GM18873 (cell line): ENCODE results near the gene SHANK3.

Experiments used
- ATAC-seq: cut with Tn5 transposase; IDR thresholded peaks from one replicate; pipeline ENCODE4 v1.9.1; 2021; ENCODE audit warnings: mild to moderate bottlenecking, moderate library complexity, moderate number of reproducible peaks; ENCODE audit not compliant: unreplicated experiment, low FRiP score

Gene SHANK3

GRCh38 chr22:50677493-50678217, 5.0 kb downstream of the SHANK3 start:
- no peak for ATAC-seq

GRCh38 chr22:50678218-50678650, 5.6 kb downstream of the SHANK3 start:
- ATAC-seq, result no peak

DNA sequence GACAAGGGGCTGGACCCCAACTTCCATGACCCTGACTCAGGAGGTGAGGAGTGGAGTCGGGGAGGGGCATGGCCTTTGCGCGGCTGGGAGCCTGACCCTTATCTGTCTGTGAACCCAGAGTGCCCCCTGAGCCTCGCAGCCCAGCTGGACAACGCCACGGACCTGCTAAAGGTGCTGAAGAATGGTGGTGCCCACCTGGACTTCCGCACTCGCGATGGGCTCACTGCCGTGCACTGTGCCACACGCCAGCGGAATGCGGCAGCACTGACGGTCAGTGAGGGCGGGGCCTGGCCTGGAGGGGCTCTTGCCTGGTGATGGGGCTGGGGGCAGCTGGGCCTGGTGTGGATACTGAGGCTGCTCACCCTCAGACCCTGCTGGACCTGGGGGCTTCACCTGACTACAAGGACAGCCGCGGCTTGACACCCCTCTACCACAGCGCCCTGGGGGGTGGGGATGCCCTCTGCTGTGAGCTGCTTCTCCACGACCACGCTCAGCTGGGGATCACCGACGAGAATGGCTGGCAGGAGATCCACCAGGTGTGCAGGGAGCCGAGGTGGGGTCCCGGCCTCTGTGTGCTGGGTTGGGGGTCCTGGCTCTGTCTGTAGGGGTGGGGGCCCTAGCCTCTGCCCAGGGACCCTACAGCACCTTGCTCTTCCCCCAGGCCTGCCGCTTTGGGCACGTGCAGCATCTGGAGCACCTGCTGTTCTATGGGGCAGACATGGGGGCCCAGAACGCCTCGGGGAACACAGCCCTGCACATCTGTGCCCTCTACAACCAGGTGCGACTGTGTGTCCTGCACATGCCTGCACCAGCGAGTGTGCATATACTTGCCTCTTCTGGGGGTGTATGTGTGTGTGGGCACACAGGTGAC, 6.3 kb downstream of the SHANK3 start:
- no peak for ATAC-seq

- no peak for ATAC-seq
Observed at GRCh38 chr22:50683086-50683993, 10.7 kb downstream of the SHANK3 start.

DNA sequence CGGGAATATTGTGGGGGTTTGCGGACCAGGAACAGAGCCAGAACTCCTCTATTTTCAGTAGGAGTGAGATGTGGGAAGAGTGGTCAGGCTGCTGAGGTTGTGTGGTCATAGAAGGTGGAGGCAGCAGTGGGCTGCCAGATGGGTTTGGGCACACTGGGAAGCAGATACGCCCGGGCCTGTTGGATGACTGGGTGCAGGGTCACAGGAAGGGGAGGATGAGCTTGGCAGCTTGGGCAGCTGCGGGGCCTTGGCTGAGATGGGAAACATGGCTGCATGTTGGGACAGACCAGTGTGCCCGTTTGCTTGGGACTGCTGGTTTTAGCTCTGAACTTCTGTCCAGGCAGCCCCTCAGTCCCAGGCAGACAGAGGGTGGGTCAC, 11.4 kb downstream of the SHANK3 start:
- no peak for ATAC-seq

- ATAC-seq, result no peak
Observed at GRCh38 chr22:50684501-50684900, 11.9 kb downstream of the SHANK3 start.

DNA sequence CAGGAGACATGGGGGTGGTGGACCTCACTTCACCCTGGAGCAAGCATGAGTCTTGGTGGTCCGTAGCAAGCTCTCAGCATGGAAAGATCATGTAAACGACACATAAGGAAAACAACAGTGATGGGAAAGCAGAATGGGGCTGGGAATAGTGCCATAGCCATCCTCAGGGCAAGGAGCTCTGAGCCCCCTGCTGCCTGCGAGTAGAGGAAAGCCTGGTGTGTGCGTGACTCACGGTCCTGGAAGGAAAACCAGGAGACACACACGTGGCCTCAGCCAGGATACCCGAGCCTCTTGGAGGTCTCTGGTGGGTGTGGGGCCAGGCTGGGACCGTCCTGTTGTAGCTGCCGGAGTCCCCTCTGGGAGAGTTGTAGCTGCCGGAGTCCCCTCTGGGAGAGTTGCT, 12.4 kb downstream of the SHANK3 start:
- no peak for ATAC-seq

GRCh38 chr22:50686794-50687193, 14.2 kb downstream of the SHANK3 start:
- no peak for ATAC-seq

DNA sequence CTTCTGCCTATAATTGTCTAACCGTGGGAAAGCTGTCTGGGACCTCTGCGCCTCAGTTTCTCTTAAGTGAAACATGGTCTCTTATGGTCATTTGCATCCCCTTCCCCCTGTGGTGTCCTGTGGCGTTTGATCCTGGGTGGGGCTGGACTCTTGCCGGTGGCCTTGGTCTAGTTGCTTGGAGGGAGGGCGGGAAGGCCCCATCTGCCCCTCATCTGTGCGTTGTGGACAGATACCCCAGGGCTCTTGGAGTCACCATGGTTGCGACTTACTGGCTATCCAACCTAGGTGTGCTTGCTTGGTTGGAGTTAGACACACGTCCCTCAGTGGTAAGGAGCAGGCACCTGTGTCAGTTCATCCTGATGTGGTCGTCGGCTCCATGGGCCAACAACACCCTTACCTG, 15.2 kb downstream of the SHANK3 start:
- no peak for ATAC-seq

GRCh38 chr22:50688448-50688847, 15.8 kb downstream of the SHANK3 start:
- ATAC-seq, result no peak

DNA sequence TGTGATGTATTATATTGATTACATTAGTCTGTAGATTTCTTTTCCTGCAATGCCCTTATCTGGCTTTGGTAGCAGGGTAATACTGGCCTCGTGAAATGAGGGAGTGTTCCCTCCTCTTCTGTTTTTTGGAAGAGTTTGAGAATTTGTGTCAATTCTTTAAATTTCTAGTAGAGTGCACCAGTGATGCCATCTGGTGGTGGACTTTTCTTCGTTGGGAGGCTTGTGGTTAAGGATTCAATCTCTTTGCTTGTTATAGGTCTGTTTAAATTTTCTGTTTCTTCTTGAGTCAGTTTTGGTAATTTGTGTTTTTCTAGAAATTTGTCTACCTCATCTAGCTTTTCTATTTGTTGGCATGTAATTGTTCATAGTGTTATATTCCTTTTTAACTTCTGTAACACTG, 18.9 kb downstream of the SHANK3 start:
- ATAC-seq, result no peak

- no peak for ATAC-seq
Observed at GRCh38 chr22:50693462-50693861, 20.8 kb downstream of the SHANK3 start.

- ATAC-seq, result no peak
Observed at GRCh38 chr22:50694099-50694605, 21.5 kb downstream of the SHANK3 start.

GRCh38 chr22:50694766-50695420, 22.3 kb downstream of the SHANK3 start:
- no peak for ATAC-seq

- no peak for ATAC-seq
Observed at GRCh38 chr22:50695421-50696250, 23.0 kb downstream of the SHANK3 start.

- no peak for ATAC-seq
Observed at GRCh38 chr22:50696251-50696798, 23.7 kb downstream of the SHANK3 start.

DNA sequence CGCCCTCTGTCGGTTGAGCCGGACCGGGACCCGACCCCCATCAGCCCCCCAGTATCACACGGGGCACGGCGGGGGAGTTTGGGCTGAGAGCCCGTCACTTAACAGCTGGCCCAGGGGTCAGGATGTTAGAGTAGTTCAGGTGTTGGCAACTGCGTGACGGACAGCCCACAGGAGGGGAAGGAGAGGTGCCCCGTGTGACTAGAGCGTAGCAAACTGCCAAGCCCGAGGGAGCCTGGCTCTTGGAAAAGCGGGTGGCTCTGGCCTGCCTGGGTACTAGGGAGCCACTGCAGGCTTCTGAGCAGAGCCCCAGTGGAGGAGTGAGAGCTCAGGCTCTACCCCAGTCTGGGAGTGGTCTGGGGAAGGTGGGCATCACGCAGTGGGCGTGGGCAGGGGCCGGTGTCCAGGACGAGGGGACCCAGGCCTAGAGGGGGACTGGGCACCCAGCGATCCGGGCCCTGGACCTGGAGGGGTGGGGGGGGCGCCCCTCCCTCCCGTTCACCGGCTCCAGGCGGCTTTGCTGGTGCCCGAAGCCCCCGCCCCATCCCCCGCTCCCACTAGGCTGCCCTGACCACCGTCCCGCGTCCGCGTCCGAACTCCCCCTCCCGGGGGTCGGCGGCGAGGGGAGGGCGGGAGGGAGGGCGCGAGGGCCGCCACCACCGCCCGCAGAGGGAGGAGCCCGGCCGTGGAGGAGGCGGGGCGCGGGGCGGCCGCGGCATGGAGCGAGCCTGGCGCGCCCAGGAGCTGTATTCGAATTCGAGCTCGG, 24.4 kb downstream of the SHANK3 start:
- no peak for ATAC-seq
